Inflammatory macrophage (primary cell): ENCODE results near the gene MORN2.
A peak's percentile ranks its signal among the peaks of the same experiment; 100 is the strongest.

Source experiments
- DNase-seq, 2 donors: peaks; one replicate each; pipeline ENCODE4 v3.0.0-alpha.2; 2020 to 2022
- total RNA-seq, 18 experiments: gene quantifications; one replicate each; lab custom pipeline; 2026; ENCODE audit warnings: mixed read lengths in 6 of 18, inconsistent platforms in 2 of 18; lab: John Stamatoyannopoulos, UW

The MORN2 gene
- total RNA-seq, result 3.0 to 10.2 (median 6.6) reads per million in 18 experiments

GRCh38 chr2:38875576-38876367 lies at the start of gene MORN2, which contains the start of gene DHX57:
Gene MORN2 (plus strand): TSS chr2:38875976.
Gene DHX57 (minus strand): TSS chr2:38875934. CDS start chr2:38868405, 7,529 bp downstream.
- peak; percentile 73 to 85 for DNase-seq

- DNase-seq, result peak; percentile 59 to 68
These were observed 48.1 kb upstream of the MORN2 start for GRCh38 chr2:38827539-38828145.

GRCh38 chr2:38828460-38828859 lies 47.3 kb upstream of the MORN2 start:
- no peak for DNase-seq

- DNase-seq, result peak; percentile 43 to 47
These were observed 45.8 kb upstream of the MORN2 start for GRCh38 chr2:38829971-38830370.

GRCh38 chr2:38830526-38831159 lies 45.1 kb upstream of the MORN2 start:
- DNase-seq, result peak; percentile 74 to 78

GRCh38 chr2:38835015-38835601 lies 40.7 kb upstream of the MORN2 start:
- DNase-seq, result peak; percentile 53 to 60

GRCh38 chr2:38835990-38836389 lies 39.8 kb upstream of the MORN2 start:
- peak; percentile 66 to 87 for DNase-seq

- DNase-seq, result peak; percentile 35 to 76
These were observed 39.0 kb upstream of the MORN2 start for GRCh38 chr2:38836791-38837190.

GRCh38 chr2:38850045-38850444 lies 25.7 kb upstream of the MORN2 start:
- no peak for DNase-seq

GRCh38 chr2:38856165-38856564 lies 19.6 kb upstream of the MORN2 start:
- no peak for DNase-seq

GRCh38 chr2:38862476-38862875 lies 13.3 kb upstream of the MORN2 start:
- no peak for DNase-seq

- DNase-seq, result no peak
These were observed 12.6 kb upstream of the MORN2 start for GRCh38 chr2:38863061-38863695.

- DNase-seq, result no peak
These were observed 8.9 kb upstream of the MORN2 start for GRCh38 chr2:38866773-38867443.

- no peak for DNase-seq
These were observed 4.3 kb upstream of the MORN2 start for GRCh38 chr2:38871432-38871831.

GRCh38 chr2:38873763-38874162 lies 2.0 kb upstream of the MORN2 start:
- no peak for DNase-seq

- DNase-seq, result no peak
These were observed 575 bp upstream of the MORN2 start for GRCh38 chr2:38875227-38875575.

GRCh38 chr2:38876407-38876806 lies 631 bp downstream of the MORN2 start:
- DNase-seq, result no peak

- DNase-seq, result peak; percentile 17 to 37
These were observed 10.3 kb downstream of the MORN2 start for GRCh38 chr2:38886063-38886462.

GRCh38 chr2:38887347-38887746 lies 11.6 kb downstream of the MORN2 start:
- DNase-seq, result no peak

GRCh38 chr2:38887902-38888554 lies 12.3 kb downstream of the MORN2 start:
- no peak for DNase-seq

- DNase-seq, result no peak
These were observed 13.3 kb downstream of the MORN2 start for GRCh38 chr2:38889045-38889444.

GRCh38 chr2:38889575-38889974 lies 13.8 kb downstream of the MORN2 start, which contains the start of gene ARHGEF33:
Gene ARHGEF33 (plus strand): TSS chr2:38889875. CDS start chr2:38919448, 29,573 bp downstream.
- no peak for DNase-seq
